Measurements from ENCODE around the gene MIDN. TPM values are rescaled to one million over a fixed set of nuclear protein-coding genes. Genes with fewer than 3 reads are reported as not detected.

Gene MIDN
- total and polyA plus RNA-seq, 10 of the 15 experiments (the other 5 are each of a cell fraction or from before 2014, with no cell fraction given): 0.38 to 51.5 (median 7.2) TPM

GRCh38 chr19:1252221-1252820 lies 3.9 kb downstream of the MIDN start:
- ChIA-PET POLR2A (interaction anchor here (1.0 to 2.9 kb wide), 8 partner anchors 8 to 19 kb away, joined by 3 to 29 read pairs (median 10); partner anchors contain the start of gene CIRBP), RAD21 (ENCODE audit: unreplicated experiment) (interaction anchor here (1.2 to 2.9 kb wide), 4 partner anchors 8 to 17 kb away, joined by 4 to 47 read pairs (median 11); partner anchors contain the start of gene CIRBP), SMC1A (ENCODE audit: uncharacterized antibody, unreplicated experiment) (interaction anchor here (1.2 to 1.9 kb wide), 3 partner anchors 8 to 14 kb away, joined by 4 to 14 read pairs (median 6); no protein-coding TSS in a partner anchor), CTCF (interaction anchor here (1.1 to 2.3 kb wide), 5 partner anchors 8 to 16 kb away, joined by 3 to 26 read pairs (median 11); partner anchors contain the start of gene CIRBP)
- Histone ChIP-seq H3K4me1 (ENCODE audit: control insufficient read depth, insufficient read depth, low read length) (peaks cover 10% of the 10 kb centered on the region), H3K4me3 (peak overlapping the region; percentile 91), H3K36me3 (ENCODE audit: control insufficient read depth in 2 of 2, insufficient read depth in 2 of 2, low read length in 1 of 2) (peaks cover 14 to 29% of the 10 kb centered on the region in 2 experiments; a peak in 3 of 4 replicates), H3K9ac (ENCODE audit: control insufficient read depth, insufficient read depth, low read length) (peak overlapping the region; percentile 86), H3K79me2 (ENCODE audit: control insufficient read depth, insufficient read depth, low read length) (peaks cover 55% of the 10 kb centered on the region), H3K27me3 (replicated peaks in 1 of 2; ENCODE audit: control insufficient read depth in 2 of 2, insufficient read depth in 2 of 2, low read length in 1 of 2) (no peaks in the 10 kb centered on the region), H4K20me1 (ENCODE audit: control insufficient read depth, insufficient read depth) (no peaks in the 10 kb centered on the region), H3K27ac (ENCODE audit: control insufficient read depth, insufficient read depth) (peak overlapping the region; percentile 72), H2AFZ (ENCODE audit: control insufficient read depth, low read depth, low read length) (no peak overlapping the region), H3K9me3 (replicated peaks; ENCODE audit: control insufficient read depth, insufficient read depth, low read length) (no peaks in the 10 kb centered on the region), H3K4me2 (ENCODE audit: control insufficient read depth, insufficient read depth) (peak overlapping the region; percentile 53)
- in situ Hi-C loops (cut with MboI): no loop called here
- intact Hi-C loops (cut with micrococcal nuclease; ENCODE audit: unreplicated experiment): no loop called here
- no TSS peak for BruUV-seq (replicated peaks)
- ATAC-seq: peak; percentile 15
- FAIRE-seq: no peak
- under 1% methylated on average over 20 of the region's 30 CpGs for WGBS (ENCODE audit: insufficient coverage, insufficient replicate concordance, low lambda C conversion rate, missing lambda C conversion rate)
- 0 out of 2 replicates have a peak, but pooled peaks have one; percentile 16 for TF ChIP-seq GATAD2B (conservative IDR thresholded peaks at IDR 0.05; ENCODE audit: low read depth)
- TF ChIP-seq GABPA (IDR thresholded peaks at IDR 0.05; ENCODE audit: low read depth): no peak
- TF ChIP-seq RELB (IDR thresholded peaks at IDR 0.05; ENCODE audit: low read depth): no peak
- 0 out of 2 replicates have a peak, but pooled peaks have one; percentile 13 for TF ChIP-seq CREB1 (IDR thresholded peaks at IDR 0.05; ENCODE audit: low read depth)
- 0 out of 2 replicates have a peak, but pooled peaks have one; percentile 29 for TF ChIP-seq NR2F1 (conservative IDR thresholded peaks at IDR 0.05)
- DNase-seq (ENCODE audit: low read depth, low spot score): no peak

All from GM12878 (cell line).